ENCODE results near the gene KLF5.

DNA sequence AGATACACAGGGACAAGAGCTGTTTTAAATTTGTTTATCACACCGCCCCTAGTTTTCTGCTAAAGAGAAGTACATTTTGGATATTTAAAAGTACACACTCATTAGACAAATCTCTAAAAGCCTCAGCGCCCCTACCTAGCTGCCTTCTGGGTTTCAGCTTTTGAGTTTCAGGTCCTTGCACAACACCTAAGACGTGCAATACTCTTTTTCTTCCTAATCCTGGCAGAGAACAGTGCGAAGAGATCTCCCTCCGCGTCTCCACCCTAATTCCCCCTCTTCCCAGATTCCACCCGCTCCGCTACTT lies 421 bp upstream of the KLF5 start:
- TF ChIP-seq CTCF (IDR thresholded peaks at IDR 0.05; ENCODE audit: low read depth, low read length) (no peak), POLR2A (IDR thresholded peaks at IDR 0.05; ENCODE audit: extremely low read depth, insufficient read length) (no peak), MYC (IDR thresholded peaks at IDR 0.05; ENCODE audit: low read depth, low read length) (no peak)
- TF ChIP-seq, protein P1, sequence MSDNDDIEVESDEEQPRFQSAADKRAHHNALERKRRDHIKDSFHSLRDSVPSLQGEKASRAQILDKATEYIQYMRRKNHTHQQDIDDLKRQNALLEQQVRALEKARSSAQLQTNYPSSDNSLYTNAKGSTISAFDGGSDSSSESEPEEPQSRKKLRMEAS (IDR thresholded peaks at IDR 0.05; ENCODE audit: low read depth, low read length), result no peak

Measured in NB4 (cell line).